GM19468 (cell line): ENCODE data around the gene POFUT1.
"Not testable (repeated sequence)": the region's sequence is repeated elsewhere in the genome, so short reads cannot be mapped to it uniquely, and the experiment has no call there.

Experiments used
- ATAC-seq: cut with Tn5 transposase; IDR thresholded peaks from one replicate; pipeline ENCODE4 v1.9.1; 2021; ENCODE audit warnings: mild to moderate bottlenecking, moderate library complexity, moderate number of reproducible peaks; ENCODE audit not compliant: unreplicated experiment; ENCODE audit errors: extremely low read depth

The POFUT1 gene

DNA sequence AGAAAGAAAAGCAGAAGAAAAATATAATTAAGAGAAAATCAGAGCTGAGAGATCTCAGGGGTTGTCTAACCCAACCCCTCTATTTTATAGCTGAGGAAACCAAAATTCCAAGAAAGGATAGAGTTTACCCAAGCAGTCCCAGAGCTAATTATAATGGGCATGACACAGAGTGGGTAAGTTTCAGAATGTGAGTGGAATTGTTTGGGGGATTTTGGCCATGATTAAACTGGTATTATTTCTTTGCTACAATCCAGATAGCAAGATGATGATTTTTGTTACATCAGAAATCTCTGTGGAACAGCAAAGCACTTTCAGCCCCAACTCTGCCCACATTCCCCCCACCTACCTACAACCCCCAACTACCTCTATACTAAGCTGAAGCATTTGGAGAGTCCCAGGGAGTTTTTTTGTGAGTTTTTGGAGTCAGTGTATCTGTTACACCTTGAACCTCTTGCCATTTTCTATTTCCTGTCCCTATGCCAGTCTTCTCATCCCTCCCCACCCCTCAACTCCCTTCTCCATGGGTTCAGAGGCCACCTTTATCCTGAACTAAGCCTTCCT, 24.7 kb downstream of the POFUT1 start:
- ATAC-seq = no peak

DNA sequence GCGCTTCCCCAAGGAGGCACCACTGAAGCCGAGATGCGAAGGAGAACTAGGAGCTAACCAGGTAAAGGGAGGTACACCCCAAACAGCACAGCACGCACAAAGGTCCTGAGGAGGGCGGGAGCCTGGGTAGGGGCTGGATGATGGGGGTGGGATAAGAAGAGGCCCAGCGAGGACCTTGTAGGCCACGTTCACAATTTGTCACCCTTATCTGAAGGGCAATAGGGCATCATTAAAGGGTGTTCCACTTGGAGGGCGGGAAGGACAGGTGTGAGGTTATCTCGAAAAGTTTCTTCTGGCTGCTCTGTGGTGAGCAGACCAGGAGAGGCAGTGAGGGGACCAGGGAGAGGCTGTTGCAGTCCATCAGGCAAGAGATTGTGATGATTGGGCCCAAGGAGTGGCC, 25.6 kb downstream of the POFUT1 start:
- ATAC-seq = no peak

GRCh38 chr20:32234135-32234808, 26.6 kb downstream of the POFUT1 start:
- ATAC-seq = no peak

DNA sequence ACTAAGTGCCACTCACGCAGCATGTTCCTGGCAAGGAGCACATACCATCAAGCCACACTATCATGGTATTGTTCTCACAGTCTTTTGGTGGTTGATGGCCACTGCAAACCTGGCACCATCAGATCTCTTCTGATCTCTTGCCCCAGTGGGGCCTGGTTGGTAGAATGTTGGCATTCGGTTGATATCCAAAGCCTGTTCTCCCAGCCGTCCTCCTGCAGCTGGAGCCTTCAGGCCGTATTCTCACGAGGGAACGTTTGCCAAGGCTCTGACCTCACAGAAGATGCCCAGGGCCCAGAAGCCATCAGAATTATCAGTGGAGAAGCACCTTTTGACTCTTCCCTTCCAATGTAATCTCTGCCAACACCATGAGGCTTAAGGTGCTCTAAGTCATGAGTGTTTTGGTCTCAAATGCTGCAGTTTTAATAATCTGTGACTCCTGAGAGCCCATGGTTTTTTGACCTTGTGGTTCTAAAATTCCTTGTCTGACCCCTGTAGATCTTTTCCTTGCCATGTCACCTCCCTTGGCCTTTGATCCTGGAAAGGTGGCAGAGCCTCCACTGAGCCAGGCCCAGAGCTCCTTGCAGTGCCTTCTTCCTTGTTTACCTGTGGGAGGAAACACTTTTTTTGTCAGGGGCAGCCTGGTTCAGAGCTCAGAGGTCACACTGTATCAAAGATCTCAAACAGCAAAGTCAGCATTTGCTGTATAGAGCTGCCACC, 27.8 kb downstream of the POFUT1 start:
- ATAC-seq = no peak

DNA sequence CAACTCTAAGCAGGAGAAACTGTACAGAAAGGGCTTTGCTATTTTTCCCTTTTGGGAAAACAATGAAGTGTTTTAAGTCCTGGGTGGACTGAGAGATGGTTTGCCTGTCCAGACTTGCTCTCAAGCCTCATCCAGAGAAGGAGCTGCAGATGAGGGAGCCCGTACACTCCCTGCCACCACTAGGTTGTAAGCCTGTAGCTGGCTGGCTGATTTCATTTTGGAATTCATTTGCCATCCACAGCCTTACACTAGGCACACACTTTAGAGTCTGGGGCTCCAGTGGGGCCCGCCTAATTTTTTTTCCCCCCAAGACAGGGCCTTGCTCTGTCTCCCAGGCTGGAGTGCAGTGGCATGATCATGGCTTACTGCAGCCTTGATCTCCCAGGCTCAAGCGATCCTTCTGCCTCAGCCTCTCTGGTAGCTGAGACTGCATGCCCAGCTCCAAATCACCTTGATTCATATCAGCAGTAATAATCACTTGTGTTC, 28.4 kb downstream of the POFUT1 start:
- ATAC-seq = no peak

- no peak for ATAC-seq
Observed at GRCh38 chr20:32236819-32237218, 29.1 kb downstream of the POFUT1 start.

DNA sequence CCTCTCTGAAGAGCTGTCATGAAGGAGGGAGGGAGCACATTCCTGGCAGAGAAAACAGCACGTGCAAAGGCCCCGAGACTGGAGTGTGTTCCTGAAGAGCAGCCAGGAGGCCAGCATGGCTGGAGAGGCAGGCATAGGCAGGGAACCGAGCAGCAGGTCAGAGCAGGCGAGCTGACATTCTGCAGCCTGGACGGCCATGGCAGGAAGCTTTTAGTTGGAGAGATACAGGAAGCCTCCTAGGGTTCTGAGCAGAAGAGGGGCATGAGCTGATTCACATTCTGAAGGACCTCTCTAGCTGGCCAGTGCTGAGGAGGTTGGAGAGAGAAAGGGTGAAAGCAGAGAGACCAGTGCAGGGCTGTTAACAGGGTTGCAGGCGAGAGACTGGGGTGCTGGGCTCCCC, 29.7 kb downstream of the POFUT1 start:
- ATAC-seq = no peak

GRCh38 chr20:32238483-32239425, 31.1 kb downstream of the POFUT1 start:
- ATAC-seq = no peak

DNA sequence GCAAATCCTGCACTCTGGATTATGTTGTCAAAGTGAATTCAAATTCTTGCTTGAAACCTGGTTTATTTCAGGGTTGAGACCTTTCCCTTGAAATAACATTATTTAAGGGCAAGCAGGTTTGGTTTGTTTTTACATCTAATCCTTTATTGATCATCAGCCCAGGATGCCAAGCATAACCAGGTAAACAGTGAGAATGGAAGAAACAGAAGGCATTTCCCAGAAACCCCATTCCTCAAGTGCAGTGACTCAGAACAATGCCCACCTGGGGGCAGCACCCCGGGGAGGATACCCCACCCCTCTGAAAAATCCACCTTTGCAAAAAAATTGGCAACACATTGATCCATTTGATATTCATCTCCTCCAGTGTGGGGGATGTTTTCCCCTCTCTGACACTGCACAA, 32.5 kb downstream of the POFUT1 start:
- no peak for ATAC-seq

DNA sequence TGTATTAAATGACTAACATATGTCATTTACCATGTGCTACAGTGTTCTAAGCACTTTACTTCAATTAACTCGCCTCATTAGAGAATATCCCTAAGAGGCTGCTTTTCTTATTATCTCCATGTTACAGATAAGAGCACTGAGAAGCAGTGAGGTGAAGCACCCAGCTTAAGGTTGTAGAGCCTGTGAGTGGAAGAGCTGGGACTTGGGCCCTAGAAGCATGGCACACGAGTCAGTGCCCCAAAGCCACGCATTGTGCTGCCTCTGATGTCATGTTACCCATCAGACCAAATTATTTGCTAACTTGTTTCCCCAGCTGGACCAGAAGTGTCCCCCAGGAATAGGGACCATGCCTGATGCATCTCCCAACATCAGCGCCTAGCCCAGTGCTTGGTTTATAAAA, 34.1 kb downstream of the POFUT1 start:
- no peak for ATAC-seq

DNA sequence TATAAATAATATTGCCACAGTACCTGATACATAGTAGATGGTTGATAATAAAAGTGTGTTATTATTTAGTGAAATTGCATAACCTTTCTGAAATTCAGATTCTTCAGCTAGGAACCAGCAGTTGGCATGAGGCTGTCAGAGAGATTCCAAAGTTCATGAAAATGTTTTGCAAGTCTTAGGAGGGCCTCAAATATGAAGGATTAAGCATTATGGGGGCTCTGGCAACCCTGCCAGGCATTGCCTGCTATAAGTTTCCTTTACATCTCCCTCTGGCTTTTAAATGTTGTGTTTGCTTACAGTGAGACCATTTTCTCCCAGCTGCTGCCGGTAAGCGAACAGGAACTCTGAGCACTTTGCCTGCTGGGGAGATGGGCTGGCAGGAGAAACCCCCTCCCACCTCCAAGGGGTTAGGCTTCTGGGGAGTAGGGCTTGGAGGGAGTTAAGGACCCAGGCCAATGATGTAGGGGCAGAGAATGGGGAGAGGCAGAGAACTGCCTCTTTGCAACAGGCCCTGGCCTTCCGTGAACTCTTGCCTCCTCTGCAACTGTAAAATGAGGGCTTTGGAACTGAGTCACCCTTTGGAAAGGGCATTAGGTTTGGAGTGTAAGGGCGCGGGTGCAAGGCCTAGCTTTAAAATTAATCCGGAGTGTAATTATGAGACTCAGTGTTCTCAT, 36.6 kb downstream of the POFUT1 start:
- ATAC-seq = no peak

DNA sequence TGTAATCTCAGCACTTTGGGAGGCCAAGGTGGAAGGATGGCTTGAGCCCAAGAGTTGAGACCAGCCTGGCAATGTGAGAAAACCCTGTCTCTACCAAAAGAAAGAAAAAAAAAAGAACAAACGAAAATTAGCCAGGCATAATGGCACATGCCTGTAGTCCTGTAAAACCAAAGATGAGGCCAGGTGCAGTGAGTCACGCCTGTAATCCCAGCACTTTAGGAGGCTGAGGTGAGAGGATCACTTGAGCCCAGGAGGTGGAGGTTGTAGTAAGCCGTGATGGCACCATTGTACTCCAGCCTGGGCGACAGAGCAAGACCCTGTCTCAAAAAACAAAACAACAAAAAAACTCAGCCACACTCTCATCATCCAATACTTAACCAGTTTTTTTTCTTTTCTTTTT, 37.3 kb downstream of the POFUT1 start:
- ATAC-seq = no peak

- ATAC-seq = not testable (repeated sequence)
Observed at GRCh38 chr20:32246208-32246607, 38.5 kb downstream of the POFUT1 start.

- ATAC-seq = no peak
Observed at GRCh38 chr20:32248043-32248442, 40.4 kb downstream of the POFUT1 start.

- ATAC-seq = no peak
Observed at GRCh38 chr20:32249030-32249738, 41.5 kb downstream of the POFUT1 start.

- ATAC-seq = no peak
Observed at GRCh38 chr20:32251470-32251869, 43.8 kb downstream of the POFUT1 start.

DNA sequence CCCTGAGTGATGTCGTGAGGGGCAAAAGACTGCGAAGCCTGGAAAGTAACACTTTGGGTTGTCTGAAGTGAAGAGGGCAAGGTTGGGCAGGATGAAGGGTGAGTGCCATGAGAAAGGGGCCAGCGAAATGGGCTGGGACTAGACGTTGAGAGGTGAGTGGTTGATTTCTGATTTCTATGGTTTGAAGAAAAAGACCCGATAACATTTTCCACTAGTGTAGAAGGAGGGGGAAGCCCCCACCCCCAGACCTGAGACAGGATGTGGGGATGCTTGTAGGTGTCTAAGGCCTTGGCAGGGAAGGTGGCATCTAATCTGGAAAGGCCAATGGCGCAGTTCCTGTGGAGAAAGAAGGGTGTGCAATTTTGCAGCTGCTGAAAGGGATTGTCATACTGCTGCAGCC, 44.5 kb downstream of the POFUT1 start:
- no peak for ATAC-seq

DNA sequence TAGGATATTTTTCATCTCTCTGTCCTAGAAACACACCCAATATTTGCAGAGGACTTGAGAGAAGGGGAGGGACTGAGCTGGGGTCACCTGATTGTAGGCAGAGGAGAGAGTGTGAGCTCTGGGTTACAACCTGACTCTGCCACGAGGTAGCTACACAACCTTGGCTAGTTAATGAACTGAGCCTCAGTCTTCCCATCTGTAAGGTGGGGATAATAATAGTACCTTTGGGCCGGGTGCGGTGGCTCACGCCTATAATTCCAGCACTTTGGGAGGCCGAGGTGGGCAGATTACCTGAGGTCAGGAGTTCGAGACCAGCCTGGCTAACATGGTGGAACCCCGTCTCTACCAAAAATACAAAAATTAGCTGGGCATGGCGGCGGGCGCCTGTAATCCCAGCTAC, 53.3 kb downstream of the POFUT1 start:
- ATAC-seq = not testable (repeated sequence)

DNA sequence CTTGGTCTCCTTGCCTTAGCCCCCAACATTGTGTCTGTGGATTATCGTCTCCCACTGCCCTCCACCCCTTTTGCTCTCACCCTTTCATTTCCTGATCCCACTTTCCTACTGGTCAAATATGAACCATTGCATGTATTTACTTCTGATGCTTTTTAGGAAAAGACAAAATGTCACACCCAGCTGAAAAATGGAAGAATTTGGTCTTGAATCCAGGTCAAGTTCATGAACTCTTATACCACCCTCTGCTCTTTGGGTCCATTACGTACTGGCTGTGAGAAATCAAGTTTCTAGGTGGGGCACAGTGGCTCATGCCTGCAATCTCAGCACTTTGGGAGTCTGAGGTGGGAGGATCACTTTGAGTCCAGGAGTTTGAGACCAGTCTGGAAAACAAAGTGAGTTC, 54.0 kb downstream of the POFUT1 start:
- ATAC-seq = no peak
